Amniotic stem cell (primary cell): Measurements from ENCODE around the gene POLE.

ENCODE experiments used
- DNase-seq: peaks from one replicate; lab custom pipeline; 2025; lab: John Stamatoyannopoulos, UW

POLE gene

GRCh38 chr12:132653567-132654290 lies 33.4 kb downstream of the POLE start:
- DNase-seq = no peak

GRCh38 chr12:132651444-132652100 lies 35.6 kb downstream of the POLE start:
- no peak for DNase-seq

- DNase-seq = no peak
Measured at GRCh38 chr12:132649226-132649945, 37.8 kb downstream of the POLE start.

GRCh38 chr12:132648616-132649225 lies 38.4 kb downstream of the POLE start:
- no peak for DNase-seq

GRCh38 chr12:132647858-132648257 lies 39.3 kb downstream of the POLE start:
- DNase-seq = no peak

GRCh38 chr12:132646850-132647249 lies 40.3 kb downstream of the POLE start:
- DNase-seq = no peak

GRCh38 chr12:132642846-132643835 lies 44.0 kb downstream of the POLE start:
- DNase-seq = no peak

GRCh38 chr12:132641811-132642650 lies 45.1 kb downstream of the POLE start:
- no peak for DNase-seq

GRCh38 chr12:132640936-132641335 lies 46.2 kb downstream of the POLE start:
- no peak for DNase-seq

GRCh38 chr12:132639956-132640520 lies 47.1 kb downstream of the POLE start:
- no peak for DNase-seq

GRCh38 chr12:132638541-132639408 lies 48.4 kb downstream of the POLE start:
- no peak for DNase-seq

- DNase-seq = no peak
Measured at GRCh38 chr12:132637811-132638210, 49.3 kb downstream of the POLE start.

GRCh38 chr12:132635076-132635955 lies 51.8 kb downstream of the POLE start:
- DNase-seq = no peak

- no peak for DNase-seq
Measured at GRCh38 chr12:132634411-132634990, 52.6 kb downstream of the POLE start.

GRCh38 chr12:132633901-132634300 lies 53.2 kb downstream of the POLE start:
- no peak for DNase-seq

- no peak for DNase-seq
Measured at GRCh38 chr12:132633398-132633797, 53.7 kb downstream of the POLE start.

GRCh38 chr12:132632521-132633228 lies 54.5 kb downstream of the POLE start:
- DNase-seq = no peak
